ENCODE measurements around the gene INPP5D.

Gene INPP5D

GRCh38 chr2:233168919-233169318 is 108.8 kb downstream of the INPP5D start:
- Histone ChIP-seq H2AFZ (ENCODE audit: low read length) (no peak overlapping the region), H3K27me3 (ENCODE audit: control insufficient read depth in 3 of 3, insufficient read depth in 3 of 3, low read depth in 1 of 3, low read length in 3 of 3) (no peaks in the 10 kb centered on the region), H3K36me3 (replicated peaks in 1 of 2; ENCODE audit: control insufficient read depth in 2 of 2, insufficient read depth in 2 of 2, low read length in 2 of 2) (no peaks in the 10 kb centered on the region), H3K4ac (ENCODE audit: low read length) (no peak overlapping the region), H3K79me1 (ENCODE audit: low read depth, low read length) (no peaks in the 10 kb centered on the region), H3K4me2 (ENCODE audit: insufficient read depth, low read length, poor library complexity, severe bottlenecking) (no peak overlapping the region), H2BK5ac (ENCODE audit: low read length) (no peak overlapping the region), H3K9ac (ENCODE audit: low read depth, low read length, poor library complexity) (no peak overlapping the region), H2BK15ac (ENCODE audit: low read length) (no peak overlapping the region), H3K27ac (replicated peaks; ENCODE audit: low read length) (no peak overlapping the region), H3K23ac (ENCODE audit: low read depth, low read length, poor library complexity) (no peak overlapping the region), H4K8ac (ENCODE audit: low read depth, low read length) (no peak overlapping the region), H3K14ac (ENCODE audit: low read length) (no peak overlapping the region), H2BK12ac (ENCODE audit: low read length) (no peak overlapping the region), H3K9me3 (replicated peaks in 1 of 2; ENCODE audit: control insufficient read depth in 2 of 2, insufficient read depth in 1 of 2, low read depth in 1 of 2, low read length in 2 of 2) (no peaks in the 10 kb centered on the region), H3K18ac (ENCODE audit: low read length) (no peak overlapping the region), H3K4me1 (ENCODE audit: control insufficient read depth in 2 of 2, insufficient read depth in 1 of 2, low read depth in 1 of 2, low read length in 2 of 2) (peaks cover 0 to 2% of the 10 kb centered on the region in 2 donors), H2BK120ac (ENCODE audit: low read depth, low read length) (no peak overlapping the region), H3K4me3 (ENCODE audit: low read length in 2 of 2) (no peak overlapping the region), H4K91ac (ENCODE audit: low read depth, low read length, poor library complexity) (no peak overlapping the region), H2AK5ac (ENCODE audit: low read depth, low read length) (no peak overlapping the region)
- no CpG with 5 or more reads among the region's 11 CpGs for WGBS, 2 donors (ENCODE audit: extremely low coverage in 2 of 2, insufficient read length in 2 of 2, insufficient replicate concordance in 1 of 2)
- no peak for DNase-seq (ENCODE audit: low spot score)

GRCh38 chr2:233171344-233171743 is 111.2 kb downstream of the INPP5D start:
- no peak overlapping the region for H3K4me2 ChIP-seq (ENCODE audit: insufficient read depth, low read length, poor library complexity, severe bottlenecking)
- H2AFZ ChIP-seq (ENCODE audit: low read length): no peak overlapping the region
- H3K27me3 ChIP-seq (ENCODE audit: control insufficient read depth in 3 of 3, insufficient read depth in 3 of 3, low read depth in 1 of 3, low read length in 3 of 3): no peaks in the 10 kb centered on the region
- no peak overlapping the region for H3K23ac ChIP-seq (ENCODE audit: low read depth, low read length, poor library complexity)
- H2BK120ac ChIP-seq (ENCODE audit: low read depth, low read length): no peak overlapping the region
- H3K4ac ChIP-seq (ENCODE audit: low read length): no peak overlapping the region
- H3K14ac ChIP-seq (ENCODE audit: low read length): no peak overlapping the region
- no peak overlapping the region for H3K27ac ChIP-seq (replicated peaks; ENCODE audit: low read length)
- no peaks in the 10 kb centered on the region for H3K4me1 ChIP-seq (ENCODE audit: control insufficient read depth in 2 of 2, insufficient read depth in 1 of 2, low read depth in 1 of 2, low read length in 2 of 2)
- no peaks in the 10 kb centered on the region for H3K79me1 ChIP-seq (ENCODE audit: low read depth, low read length)
- H3K9me3 ChIP-seq (replicated peaks in 1 of 2; ENCODE audit: control insufficient read depth in 2 of 2, insufficient read depth in 1 of 2, low read depth in 1 of 2, low read length in 2 of 2): no peaks in the 10 kb centered on the region
- H2BK5ac ChIP-seq (ENCODE audit: low read length): no peak overlapping the region
- H4K8ac ChIP-seq (ENCODE audit: low read depth, low read length): no peak overlapping the region
- WGBS, 2 donors (ENCODE audit: extremely low coverage in 2 of 2, insufficient read length in 2 of 2, insufficient replicate concordance in 1 of 2): no CpG with 5 or more reads among the region's 2 CpGs
- H3K4me3 ChIP-seq (ENCODE audit: low read length in 2 of 2): no peak overlapping the region
- no peak overlapping the region for H4K91ac ChIP-seq (ENCODE audit: low read depth, low read length, poor library complexity)
- no peak overlapping the region for H3K18ac ChIP-seq (ENCODE audit: low read length)
- no peak overlapping the region for H2BK12ac ChIP-seq (ENCODE audit: low read length)
- H2AK5ac ChIP-seq (ENCODE audit: low read depth, low read length): no peak overlapping the region
- no peak overlapping the region for H2BK15ac ChIP-seq (ENCODE audit: low read length)
- DNase-seq (ENCODE audit: low spot score): no peak
- H3K36me3 ChIP-seq (replicated peaks in 1 of 2; ENCODE audit: control insufficient read depth in 2 of 2, insufficient read depth in 2 of 2, low read length in 2 of 2): no peaks in the 10 kb centered on the region
- no peak overlapping the region for H3K9ac ChIP-seq (ENCODE audit: low read depth, low read length, poor library complexity)

GRCh38 chr2:233173115-233173514 is 113.0 kb downstream of the INPP5D start:
- H3K4me2 ChIP-seq (ENCODE audit: insufficient read depth, low read length, poor library complexity, severe bottlenecking): no peak overlapping the region
- no peak overlapping the region for H3K14ac ChIP-seq (ENCODE audit: low read length)
- H3K4me1 ChIP-seq (ENCODE audit: control insufficient read depth in 2 of 2, insufficient read depth in 1 of 2, low read depth in 1 of 2, low read length in 2 of 2): no peaks in the 10 kb centered on the region
- no peak overlapping the region for H3K23ac ChIP-seq (ENCODE audit: low read depth, low read length, poor library complexity)
- no peak overlapping the region for H3K27ac ChIP-seq (replicated peaks; ENCODE audit: low read length)
- H3K9ac ChIP-seq (ENCODE audit: low read depth, low read length, poor library complexity): no peak overlapping the region
- H4K91ac ChIP-seq (ENCODE audit: low read depth, low read length, poor library complexity): no peak overlapping the region
- H2AK5ac ChIP-seq (ENCODE audit: low read depth, low read length): no peak overlapping the region
- H2BK12ac ChIP-seq (ENCODE audit: low read length): no peak overlapping the region
- H3K9me3 ChIP-seq (replicated peaks in 1 of 2; ENCODE audit: control insufficient read depth in 2 of 2, insufficient read depth in 1 of 2, low read depth in 1 of 2, low read length in 2 of 2): no peaks in the 10 kb centered on the region
- DNase-seq (ENCODE audit: low spot score): no peak
- no peak overlapping the region for H2BK5ac ChIP-seq (ENCODE audit: low read length)
- H3K18ac ChIP-seq (ENCODE audit: low read length): no peak overlapping the region
- no peak overlapping the region for H3K4ac ChIP-seq (ENCODE audit: low read length)
- H3K36me3 ChIP-seq (replicated peaks in 1 of 2; ENCODE audit: control insufficient read depth in 2 of 2, insufficient read depth in 2 of 2, low read length in 2 of 2): no peaks in the 10 kb centered on the region
- no peaks in the 10 kb centered on the region for H3K79me1 ChIP-seq (ENCODE audit: low read depth, low read length)
- no peak overlapping the region for H2BK15ac ChIP-seq (ENCODE audit: low read length)
- no peak overlapping the region for H3K4me3 ChIP-seq (ENCODE audit: low read length in 2 of 2)
- WGBS, 2 donors (ENCODE audit: extremely low coverage in 2 of 2, insufficient read length in 2 of 2, insufficient replicate concordance in 1 of 2): no CpG with 5 or more reads among the region's 7 CpGs
- H3K27me3 ChIP-seq (ENCODE audit: control insufficient read depth in 3 of 3, insufficient read depth in 3 of 3, low read depth in 1 of 3, low read length in 3 of 3): no peaks in the 10 kb centered on the region
- no peak overlapping the region for H2BK120ac ChIP-seq (ENCODE audit: low read depth, low read length)
- no peak overlapping the region for H2AFZ ChIP-seq (ENCODE audit: low read length)
- H4K8ac ChIP-seq (ENCODE audit: low read depth, low read length): no peak overlapping the region

- no CpG with 5 or more reads among the region's 7 CpGs for WGBS, 2 donors (ENCODE audit: extremely low coverage in 2 of 2, insufficient read length in 2 of 2, insufficient replicate concordance in 1 of 2)
- Histone ChIP-seq H3K4me1 (ENCODE audit: control insufficient read depth in 2 of 2, insufficient read depth in 1 of 2, low read depth in 1 of 2, low read length in 2 of 2) (no peaks in the 10 kb centered on the region), H2BK5ac (ENCODE audit: low read length) (no peak overlapping the region), H3K4me3 (ENCODE audit: low read length in 2 of 2) (no peak overlapping the region), H3K36me3 (replicated peaks in 1 of 2; ENCODE audit: control insufficient read depth in 2 of 2, insufficient read depth in 2 of 2, low read length in 2 of 2) (no peaks in the 10 kb centered on the region), H3K9ac (ENCODE audit: low read depth, low read length, poor library complexity) (no peak overlapping the region), H3K18ac (ENCODE audit: low read length) (no peak overlapping the region), H3K23ac (ENCODE audit: low read depth, low read length, poor library complexity) (no peak overlapping the region), H4K8ac (ENCODE audit: low read depth, low read length) (no peak overlapping the region), H2AFZ (ENCODE audit: low read length) (no peak overlapping the region), H3K27ac (replicated peaks; ENCODE audit: low read length) (no peak overlapping the region), H2BK15ac (ENCODE audit: low read length) (no peak overlapping the region), H3K9me3 (replicated peaks in 1 of 2; ENCODE audit: control insufficient read depth in 2 of 2, insufficient read depth in 1 of 2, low read depth in 1 of 2, low read length in 2 of 2) (peaks cover 0 to under 1% of the 10 kb centered on the region in 2 donors), H3K14ac (ENCODE audit: low read length) (no peak overlapping the region), H2AK5ac (ENCODE audit: low read depth, low read length) (no peak overlapping the region), H3K27me3 (ENCODE audit: control insufficient read depth in 3 of 3, insufficient read depth in 3 of 3, low read depth in 1 of 3, low read length in 3 of 3) (no peaks in the 10 kb centered on the region), H4K91ac (ENCODE audit: low read depth, low read length, poor library complexity) (no peak overlapping the region), H2BK120ac (ENCODE audit: low read depth, low read length) (no peak overlapping the region), H3K79me1 (ENCODE audit: low read depth, low read length) (no peaks in the 10 kb centered on the region), H3K4me2 (ENCODE audit: insufficient read depth, low read length, poor library complexity, severe bottlenecking) (no peak overlapping the region), H3K4ac (ENCODE audit: low read length) (no peak overlapping the region), H2BK12ac (ENCODE audit: low read length) (no peak overlapping the region)
- DNase-seq (ENCODE audit: low spot score): no peak
Observed at GRCh38 chr2:233174137-233174536, 114.0 kb downstream of the INPP5D start.

Measured in neuronal stem cell (in vitro differentiated cells).